GM18520 (cell line): Measurements from ENCODE around the gene FAM181A.

Experiments
- ATAC-seq: cut with Tn5 transposase; IDR thresholded peaks from one replicate; pipeline ENCODE4 v1.9.1; 2021; ENCODE audit not compliant: unreplicated experiment

FAM181A gene

DNA sequence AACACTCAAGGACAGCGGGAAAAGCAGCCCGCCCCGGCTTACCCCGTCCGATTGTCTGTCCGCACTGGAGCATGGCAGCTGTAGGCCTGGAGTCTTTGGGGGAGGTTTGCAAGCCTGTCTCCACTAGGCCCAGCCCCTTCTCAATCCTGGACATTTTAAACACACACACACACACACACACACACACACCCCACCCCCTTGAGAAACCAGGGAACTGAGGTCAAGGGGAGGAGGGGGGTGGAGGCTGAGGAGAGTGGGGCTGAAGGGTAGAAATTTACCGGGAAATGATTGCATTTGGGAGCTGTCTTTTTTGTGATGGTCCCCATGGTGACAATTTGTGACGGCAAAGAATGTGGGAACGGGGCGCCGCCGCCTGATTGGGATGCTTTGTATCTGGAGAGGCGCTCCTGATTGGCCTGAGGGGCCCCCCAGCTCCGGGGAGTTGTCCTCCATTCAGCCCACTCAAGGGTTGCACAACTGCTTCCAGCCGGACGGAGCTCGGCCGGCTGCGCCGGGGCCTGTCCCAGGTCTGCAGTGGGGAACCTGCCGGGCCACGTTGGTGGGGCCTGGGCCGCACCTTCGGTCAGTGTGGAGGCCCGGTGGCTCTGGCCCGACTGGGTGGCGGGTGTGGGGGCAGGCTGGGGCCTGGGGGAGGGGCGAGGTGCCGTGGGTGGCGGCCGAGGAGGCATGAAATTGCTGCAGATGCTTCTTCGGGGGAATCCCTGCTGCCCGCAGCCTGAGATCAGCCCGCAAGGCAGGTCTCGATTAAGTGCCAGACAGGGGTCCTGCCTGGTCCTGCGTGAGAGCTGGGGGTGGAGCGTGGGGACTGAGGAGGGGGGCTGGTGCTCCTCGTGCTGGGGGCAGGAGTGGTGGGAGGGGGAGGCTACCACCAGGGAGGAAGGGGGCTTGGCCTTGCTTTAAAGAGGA is at the start of gene FAM181A:
Gene FAM181A (plus strand): TSS at position 472 of the 927 bp plus-strand sequence. CDS start 942 bp downstream, outside the sequence.
- ATAC-seq: no peak

DNA sequence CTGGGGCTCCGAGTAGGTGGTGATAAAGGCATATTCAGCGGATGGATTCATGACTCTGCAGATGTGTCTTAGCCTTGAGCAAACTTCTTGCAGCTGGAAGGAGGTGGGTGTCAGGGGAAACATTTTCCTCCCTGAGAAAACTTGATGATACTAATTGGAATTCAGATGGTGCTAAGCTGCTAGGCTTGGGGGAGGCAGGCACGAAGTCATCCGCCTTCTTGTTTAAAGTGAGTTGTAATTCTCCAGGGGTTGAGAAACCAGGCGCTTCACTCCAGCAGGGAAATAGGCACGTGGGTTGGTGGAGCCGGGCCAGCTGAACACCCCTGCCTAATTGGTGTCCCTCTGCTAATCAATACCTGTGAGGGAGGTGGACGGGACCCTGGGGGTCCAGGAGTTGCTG is 48.9 kb upstream of the FAM181A start:
- ATAC-seq: no peak

DNA sequence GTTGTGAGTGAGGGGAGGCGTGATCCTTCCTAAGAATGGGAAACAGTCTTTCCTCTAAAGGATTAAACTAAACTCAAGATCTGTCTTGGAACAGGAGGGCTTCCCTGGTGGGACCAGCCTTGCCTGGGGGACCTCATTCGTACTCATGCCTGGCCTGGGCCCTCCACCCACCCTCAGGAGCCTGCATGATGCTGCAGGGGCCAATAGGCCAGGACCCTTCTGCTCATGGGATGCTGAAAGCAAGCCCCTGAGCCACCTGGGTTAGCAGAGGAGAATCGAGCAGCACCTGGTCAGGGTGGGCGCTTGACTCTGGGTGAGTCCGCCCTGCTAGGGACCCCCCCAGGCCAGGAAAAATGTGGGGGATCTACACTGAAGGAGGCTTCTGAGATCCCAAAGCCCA is 48.3 kb upstream of the FAM181A start:
- ATAC-seq: no peak

DNA sequence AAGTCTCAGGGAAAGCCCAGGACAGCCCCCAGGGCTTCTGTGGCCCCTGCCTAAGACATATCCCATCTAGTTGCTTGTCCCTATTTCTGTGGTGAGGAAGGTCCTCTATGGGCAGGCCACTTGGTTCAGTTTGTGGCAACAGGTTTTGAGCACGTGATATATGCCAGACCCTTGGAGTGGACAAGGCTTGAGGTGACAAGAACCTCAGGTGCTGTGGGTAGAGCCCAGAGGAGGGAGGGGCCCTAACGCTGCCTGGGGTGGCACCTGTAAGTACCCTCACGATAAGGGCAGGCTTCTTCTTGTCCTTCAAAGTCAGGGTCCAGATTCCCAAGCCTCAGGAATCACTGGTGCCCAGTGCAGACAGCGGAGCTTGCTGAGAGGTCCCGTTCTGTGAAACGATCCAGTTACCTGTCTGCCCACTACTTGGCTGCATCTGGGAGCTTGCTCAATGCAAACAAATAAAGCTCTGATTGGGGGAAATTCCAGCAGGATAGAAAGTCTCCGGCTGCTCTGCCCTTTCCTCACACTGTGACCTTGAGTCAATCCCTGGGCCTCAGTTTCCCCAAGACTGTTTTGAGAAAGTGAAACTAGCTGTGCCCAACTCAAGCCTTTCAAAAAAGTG is 47.7 kb upstream of the FAM181A start:
- no peak for ATAC-seq

DNA sequence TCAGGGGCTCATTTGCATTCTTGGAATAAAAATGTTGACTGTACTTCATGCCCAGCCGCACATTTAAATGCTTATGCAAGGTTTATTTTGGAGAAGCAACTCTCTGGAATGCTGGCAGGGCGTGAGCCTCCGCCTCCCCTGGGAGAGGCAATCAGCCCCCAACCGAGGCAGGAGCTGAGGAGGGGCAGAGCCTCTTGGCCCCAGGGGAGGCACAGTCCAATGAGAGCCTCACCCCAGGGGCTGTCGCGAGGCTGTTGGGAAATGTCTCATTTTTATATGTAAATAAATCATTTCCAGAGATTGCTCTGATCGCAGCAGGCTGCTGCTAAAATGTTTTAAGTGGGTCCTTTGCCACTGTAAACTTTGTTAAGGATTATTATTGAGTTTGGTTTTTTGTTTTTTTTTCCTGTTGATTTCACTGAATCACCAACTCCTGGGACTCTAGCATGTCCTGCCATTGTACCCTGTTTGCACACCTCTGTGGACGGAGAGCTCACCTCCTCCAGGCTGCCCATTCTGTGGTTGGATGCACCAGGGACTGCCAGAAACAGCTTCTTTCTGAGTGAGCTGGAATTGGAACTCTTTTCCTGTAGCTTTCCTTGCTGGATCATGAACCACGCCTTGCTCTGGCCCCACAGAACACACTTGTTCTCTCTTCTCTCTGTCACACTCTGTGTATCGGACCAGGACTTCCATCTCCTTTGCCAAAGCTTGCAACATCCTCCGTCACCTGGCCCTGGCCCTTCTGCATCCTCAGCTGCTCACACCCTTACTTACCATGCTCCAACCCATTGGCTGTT is 46.9 kb upstream of the FAM181A start:
- no peak for ATAC-seq

DNA sequence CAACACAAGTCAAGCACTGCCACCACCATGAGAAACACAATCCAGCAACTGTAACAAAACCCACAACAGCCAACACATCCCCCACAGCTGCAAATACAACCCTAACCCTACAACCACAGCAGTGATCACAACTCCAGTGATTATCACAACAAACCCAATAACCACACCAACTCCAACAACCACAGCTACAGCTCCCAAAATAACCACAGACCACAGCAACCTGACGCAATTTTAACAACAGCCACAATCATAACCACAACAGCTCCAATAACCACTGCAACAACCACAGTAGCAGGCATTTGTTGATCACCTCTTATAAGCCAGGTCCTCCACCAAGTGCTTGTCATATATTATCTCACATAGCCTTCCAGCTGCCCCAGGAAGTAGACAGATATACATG is 42.2 kb upstream of the FAM181A start:
- ATAC-seq: no peak

DNA sequence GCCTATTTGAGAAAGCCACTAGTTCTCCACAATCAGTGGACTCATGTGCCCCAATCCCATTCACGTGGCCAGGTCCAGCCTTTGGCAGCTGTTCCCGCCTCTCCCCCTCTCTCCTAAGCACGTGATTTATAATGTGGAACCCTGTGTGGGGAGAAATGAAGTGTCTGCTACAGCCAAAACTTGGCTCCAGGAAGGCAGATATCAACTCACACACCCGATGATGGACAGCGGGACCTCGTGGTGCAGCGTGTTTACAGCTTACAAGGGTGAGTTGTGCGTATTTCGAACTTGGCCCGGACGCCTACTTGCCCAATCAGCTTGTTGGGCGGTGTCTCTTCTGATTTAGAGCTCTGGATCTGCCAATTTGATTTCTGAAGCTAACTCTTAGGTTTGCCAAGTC is 38.1 kb upstream of the FAM181A start:
- ATAC-seq: no peak

DNA sequence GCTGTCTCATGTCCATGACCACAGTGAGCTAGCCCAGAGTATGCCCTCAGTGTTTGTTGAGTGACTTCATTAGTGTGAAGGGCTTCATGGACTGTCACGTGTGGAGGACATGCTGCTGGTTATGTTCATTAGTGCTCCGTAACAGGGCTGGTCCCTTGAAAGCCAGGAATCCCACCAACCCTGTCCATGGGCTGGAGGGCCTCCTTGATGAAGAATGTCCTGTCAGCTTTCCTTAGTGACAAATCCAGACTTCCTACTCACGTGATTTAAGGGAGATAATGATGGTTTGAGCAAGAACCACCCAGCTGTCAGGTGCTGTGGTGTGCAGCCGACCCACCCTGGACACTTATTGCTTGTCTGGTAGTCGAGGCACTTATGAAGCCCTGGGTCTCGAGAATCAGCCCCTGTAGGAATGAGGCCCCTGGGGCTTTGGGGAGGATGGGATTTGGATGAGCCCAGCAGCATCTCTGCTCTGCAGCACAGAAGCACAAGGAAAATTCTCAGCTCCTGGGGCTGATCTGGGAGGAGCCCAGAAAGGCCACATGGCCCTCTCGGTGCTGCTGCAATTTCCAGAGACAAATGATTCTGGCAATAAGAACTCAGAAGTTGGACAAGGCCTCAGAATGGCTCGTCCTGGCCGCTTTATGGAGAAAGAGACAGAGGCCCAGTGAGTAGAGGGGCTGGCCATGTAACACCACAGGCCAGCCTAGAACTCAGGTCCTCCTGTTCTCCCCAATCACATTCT is 37.2 kb upstream of the FAM181A start:
- no peak for ATAC-seq

DNA sequence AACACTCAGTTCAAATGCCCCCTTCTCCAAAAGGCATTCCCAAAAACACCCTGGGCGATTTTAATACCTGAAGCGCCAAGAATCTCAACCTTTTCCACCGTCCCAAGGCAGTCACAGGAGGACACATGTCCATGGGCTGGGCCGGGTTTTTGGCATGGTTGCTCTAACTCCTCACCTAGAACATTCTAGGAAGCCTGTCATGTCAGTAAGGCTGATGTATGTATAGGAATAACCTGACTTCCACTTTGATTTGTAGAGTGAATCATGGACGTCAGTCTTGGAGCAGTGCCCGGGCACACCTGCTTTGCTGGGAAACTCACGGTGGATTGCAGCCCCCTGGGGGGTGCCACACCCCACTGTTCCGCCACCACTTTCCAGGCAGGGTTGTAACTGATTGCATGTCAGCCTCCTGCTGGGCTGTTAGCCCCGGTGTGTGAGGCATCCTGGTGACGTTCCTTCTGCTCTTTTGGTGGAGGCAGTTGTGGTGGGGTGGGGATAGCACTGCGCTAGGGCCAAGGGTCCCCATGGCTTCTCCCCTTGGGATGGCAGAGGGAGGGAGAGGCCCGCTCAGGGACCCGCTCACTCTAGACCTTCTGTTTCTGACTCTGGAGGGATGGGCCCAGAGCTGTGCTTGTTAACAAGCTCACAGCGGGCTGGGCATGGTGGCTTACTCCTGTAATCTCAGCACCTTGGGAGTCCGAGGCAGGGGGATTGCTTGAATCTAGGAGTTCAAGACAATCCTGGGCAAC is 35.2 kb upstream of the FAM181A start:
- ATAC-seq: no peak

DNA sequence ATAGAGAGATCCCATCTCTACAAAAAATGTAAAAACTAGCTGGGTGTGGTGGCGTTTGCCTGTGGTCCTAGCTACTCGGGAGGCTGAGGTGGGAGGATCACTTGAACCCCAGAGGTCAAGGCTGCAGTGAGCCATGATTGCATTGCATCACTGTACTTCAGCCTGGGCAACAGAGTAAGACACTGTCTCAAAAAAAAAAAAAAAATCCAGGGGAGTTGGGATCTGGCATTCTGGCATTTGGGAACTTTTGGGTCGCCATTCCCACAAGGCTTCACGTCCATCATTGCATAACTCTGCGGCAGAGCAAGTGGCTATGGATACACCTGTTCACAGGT is 34.7 kb upstream of the FAM181A start:
- no peak for ATAC-seq

DNA sequence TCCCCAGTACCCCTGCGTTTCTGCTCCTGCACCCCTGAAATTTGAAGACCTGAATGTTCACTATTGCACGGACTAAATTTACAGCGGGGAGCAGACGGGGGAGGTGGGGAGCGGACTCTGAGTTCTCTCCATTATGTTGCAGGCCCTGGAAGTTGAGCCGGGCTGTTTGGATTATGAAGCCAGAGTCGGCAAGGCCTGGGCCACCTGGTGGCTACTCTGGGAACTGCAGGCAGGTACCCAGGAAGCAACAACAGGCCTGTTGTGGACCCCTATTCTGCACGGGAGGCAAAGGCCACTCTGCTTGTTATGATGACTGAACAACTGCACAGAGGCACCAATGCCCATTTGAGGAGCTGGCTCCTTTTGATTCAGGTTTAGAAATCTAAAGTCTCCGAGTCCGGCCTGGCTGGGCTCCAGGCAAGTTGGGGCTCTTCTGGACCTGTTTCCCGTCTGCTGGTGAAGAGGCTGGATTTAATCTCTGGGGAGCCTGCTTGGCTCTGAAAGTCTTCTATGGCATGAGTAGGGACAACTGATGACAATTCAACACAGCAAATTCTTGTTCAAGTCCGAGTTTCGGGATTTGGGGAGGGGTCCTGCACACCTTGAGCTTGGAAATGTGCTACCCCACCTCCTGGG is 34.1 kb upstream of the FAM181A start:
- ATAC-seq: no peak

DNA sequence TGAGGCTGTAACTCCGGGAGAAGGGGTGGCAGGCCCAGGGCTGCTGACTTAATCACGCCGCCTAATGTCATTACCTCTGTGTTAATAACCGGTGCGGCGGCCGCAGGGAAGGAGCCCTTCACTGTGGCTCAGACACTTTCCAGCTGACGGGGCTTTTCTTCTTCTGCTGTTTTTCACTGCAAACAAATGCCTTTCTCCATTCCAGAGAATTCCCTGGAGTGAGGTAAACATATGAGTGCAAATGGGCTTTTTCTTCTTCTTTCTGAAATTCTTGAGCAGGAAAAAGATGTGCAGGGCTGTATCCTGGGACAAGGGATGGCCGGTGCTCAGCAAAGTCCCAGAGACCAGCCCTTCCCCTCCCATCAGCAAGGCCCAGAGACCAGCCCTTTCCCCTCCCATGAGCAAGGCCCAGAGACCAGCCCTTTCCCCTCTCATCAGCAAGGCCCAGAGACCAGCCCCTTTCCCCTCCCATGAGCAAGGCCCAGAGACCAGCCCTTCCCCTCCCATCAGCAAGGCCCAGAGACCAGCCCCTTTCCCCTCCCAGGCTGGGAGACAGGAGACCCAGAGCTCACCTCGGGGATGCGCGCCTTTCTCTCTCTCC is 33.4 kb upstream of the FAM181A start:
- ATAC-seq: no peak

DNA sequence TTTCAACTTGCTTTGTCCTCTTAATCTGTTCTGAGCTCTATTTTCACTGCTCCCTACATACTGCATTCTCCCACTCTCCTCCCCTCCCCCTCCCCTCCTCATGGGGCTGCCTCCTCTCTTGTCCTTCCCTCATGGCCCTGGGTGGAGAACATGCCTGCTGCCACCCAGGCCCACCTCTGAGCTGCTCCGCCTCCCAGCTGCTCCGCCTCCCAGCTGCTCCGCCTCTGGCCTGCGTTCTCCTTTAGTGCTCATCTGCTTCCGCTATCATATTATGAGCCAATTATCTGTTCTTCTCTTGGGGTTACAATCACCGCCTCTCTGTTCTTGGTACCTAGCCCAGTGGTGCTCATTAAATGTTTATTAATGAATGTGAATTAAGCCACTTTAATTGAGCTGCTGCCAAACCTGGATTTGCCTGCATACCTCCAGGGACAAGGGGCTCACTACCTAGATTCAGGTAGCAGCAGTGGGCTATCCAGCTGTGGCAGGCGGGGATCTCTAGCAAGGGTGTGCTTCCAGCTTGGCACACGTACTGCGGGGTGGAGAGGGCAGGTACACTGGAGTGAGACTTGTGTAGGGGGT is 32.0 kb upstream of the FAM181A start:
- ATAC-seq: no peak

DNA sequence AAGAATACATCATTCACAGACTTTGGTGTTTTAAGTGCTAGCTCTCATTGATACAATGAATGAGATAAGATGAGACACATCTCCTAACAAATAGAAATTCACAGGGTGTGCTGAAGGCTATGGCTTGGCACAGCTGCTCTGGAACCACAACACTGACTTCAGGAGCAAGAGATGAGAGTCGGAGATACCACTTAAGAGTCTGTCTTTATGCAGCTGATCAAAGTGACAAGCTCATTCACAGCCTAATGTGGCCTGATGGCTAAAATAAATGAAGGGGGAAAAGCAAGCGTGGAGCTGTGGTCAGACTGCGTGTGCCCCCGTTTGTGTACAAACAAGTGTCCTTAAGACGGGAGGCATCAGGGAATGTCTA is 29.7 kb upstream of the FAM181A start:
- ATAC-seq: no peak

DNA sequence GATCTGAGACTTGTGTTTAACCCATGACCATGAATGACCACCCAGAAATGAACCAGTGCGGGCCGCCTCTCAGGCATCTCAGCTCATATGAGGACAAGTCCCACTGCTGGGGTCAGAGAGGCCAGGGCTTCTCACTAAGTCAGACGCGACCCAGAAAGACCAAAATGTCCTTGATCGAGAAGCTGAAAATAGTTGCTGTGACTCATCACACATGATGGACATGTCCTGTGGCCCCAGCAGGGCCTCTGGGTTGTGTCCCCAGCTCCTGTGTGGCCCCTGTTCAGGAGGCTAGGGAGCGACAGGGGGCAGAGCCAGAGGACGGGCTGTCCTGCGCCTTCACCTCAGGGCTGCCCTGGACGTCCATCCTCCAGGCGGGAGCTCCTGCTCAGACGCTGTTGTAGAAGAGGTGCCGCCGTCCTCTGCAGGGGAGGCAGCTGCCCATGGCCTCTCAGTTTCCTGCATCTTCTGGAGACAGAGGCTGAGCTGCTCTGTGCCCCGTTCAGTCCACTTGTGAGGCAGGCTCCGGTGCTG is 29.0 kb upstream of the FAM181A start:
- no peak for ATAC-seq

DNA sequence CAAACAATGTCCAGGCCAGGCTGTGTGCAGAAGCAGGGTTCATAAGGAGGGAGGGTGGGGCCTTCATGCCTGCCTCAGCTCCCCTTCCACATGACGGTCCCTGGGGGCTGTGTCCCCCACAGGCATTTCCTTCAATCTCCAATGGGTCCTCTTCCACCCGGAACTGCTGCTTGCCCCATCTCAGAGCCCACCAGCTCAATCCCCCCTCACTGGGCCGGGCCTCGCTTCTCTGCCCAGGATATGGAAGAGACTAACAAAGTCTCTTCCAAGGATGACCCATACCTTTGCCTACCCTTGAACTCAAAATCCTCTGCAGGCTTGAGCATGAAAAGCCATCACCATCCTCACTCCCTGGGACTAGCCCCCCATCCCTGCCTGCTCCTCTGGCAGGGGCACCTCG is 28.4 kb upstream of the FAM181A start:
- no peak for ATAC-seq

DNA sequence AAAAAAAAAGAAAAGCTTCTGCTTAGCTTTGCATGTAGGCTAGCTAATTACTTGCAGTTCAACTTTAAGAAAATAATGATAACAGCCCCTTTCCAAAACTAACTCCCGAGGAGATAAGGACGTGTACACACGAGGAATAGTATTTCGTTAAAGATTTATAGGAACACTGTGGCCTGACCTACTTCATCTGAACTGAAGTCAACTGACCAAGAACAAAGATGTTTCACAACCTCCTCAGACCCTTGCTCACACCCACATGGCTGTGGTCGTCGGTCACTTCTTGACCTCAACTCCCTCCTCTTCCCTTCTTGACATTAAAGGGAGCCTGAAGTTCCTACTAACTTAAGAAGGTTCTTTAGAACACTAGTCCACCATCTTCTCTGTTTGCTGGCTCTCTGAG is 25.3 kb upstream of the FAM181A start:
- ATAC-seq: no peak

DNA sequence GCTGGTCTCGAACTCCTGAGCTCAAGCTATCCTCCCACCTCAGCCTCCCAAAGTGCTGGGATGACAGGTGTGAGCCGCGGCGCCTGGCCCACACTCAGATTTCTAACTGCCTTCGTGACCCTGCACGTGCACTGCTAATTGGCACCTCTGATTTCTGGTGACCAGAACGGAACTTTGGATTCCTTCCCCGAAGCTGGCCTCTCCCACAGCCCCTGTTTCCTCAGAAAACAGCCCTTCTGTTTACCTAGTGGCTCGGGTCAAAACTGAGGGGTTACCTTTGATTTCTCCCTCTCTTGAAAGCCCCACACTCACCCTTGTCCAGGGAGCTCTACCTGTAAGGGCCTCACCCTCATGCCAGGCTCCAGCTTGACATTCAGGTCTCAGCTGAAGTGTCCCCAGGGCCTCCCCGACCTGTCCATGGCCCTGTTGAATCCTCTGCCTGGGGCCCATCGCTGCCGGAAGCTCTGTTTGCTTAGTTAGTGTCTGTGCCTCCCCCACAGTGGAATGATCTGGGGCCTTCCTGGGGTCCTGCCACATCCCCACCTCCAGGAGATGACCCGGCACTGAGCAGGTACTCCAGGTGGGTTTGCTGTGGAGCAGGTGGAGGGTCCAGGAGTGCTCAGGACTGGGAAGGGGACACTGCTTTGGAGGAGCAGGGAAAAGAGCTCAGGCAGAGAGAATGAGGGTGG is 24.4 kb upstream of the FAM181A start:
- ATAC-seq: no peak
